HAP-1 (cell line): ENCODE results near the gene ANO8.

Experiments used
- DNase-seq, 2 experiments: peaks; one replicate each; pipeline ENCODE4 v3.0.0-alpha.2; 2016 to 2020; ENCODE audit warnings: low spot score in 2 of 2
- H3K27me3 ChIP-seq: fragments of 250-450 bp; sonication (Bioruptor Pico); 2 replicates; pipeline ENCODE4 v1.5.1; 2020; ENCODE audit warnings: low read depth, mild to moderate bottlenecking, moderate library complexity
- H3K36me3 ChIP-seq: fragments of 250-450 bp; sonication (Bioruptor Pico); replicated peaks from 2 replicates; pipeline ENCODE4 v1.5.1; 2020; ENCODE audit warnings: mild to moderate bottlenecking
- H3K4me1 ChIP-seq: fragments of 250-450 bp; sonication (Bioruptor Pico); 2 replicates; pipeline ENCODE4 v1.5.1; 2020; ENCODE audit warnings: mild to moderate bottlenecking
- H3K4me3 ChIP-seq: fragments of 250-450 bp; sonication (Bioruptor Pico); 2 replicates; pipeline ENCODE4 v1.5.1; 2020; ENCODE audit warnings: mild to moderate bottlenecking, moderate library complexity
- H3K9me3 ChIP-seq: fragments of 250-450 bp; sonication (Bioruptor Pico); 2 replicates; pipeline ENCODE4 v1.5.1; 2020; ENCODE audit warnings: mild to moderate bottlenecking, moderate library complexity
- in situ Hi-C: fragments of 300-500 bp; cut with MboI; formaldehyde crosslinking; loops from 3 replicates; pipeline ENCODE4 v1.14.3; 2020; ENCODE audit warnings: low sequenced_read_pairs, inconsistent platforms, mixed read lengths

ANO8 gene

DNA sequence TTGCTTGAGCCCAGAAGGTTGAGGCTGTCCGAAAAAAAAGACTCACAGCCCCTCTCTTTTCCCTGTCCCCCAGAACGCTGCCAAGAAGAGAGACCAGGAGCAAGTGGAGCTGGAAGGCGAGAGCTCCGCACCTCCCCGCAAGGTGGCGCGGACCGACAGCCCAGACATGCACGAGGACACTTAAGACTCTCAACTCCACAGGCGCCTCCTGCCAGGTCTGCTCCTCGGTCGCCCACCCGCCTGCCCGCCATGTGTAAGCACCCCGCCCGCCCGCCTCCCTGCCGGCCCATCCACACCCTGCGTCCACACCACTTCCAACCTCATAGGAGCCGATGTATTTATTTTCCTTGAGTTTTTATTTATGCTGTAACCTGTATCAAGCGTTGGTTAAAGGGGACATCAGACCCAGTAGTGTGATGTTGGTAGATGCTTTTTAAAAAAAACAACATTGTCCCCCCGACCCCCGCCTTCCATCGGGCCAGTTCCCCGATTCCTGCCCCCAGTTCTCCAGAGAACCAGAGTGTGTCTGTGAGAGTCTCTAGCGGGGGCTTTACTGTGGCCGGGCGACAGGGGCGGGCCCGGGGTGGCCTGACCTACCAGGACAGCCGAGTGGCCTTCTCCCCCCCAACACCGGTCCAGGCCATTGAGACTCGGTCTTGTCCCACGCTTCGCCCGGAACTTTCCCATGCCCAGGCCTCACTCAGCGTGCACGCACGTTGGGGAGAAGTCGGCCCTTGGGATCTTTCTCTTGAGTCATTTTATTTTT lies 15.0 kb downstream of the ANO8 start:
- Histone ChIP-seq H3K9me3 (no peaks in the 10 kb centered on the region), H3K4me1 (no peaks in the 10 kb centered on the region), H3K4me3 (no peak overlapping the region), H3K36me3 (peaks cover 24% of the 10 kb centered on the region), H3K27me3 (no peaks in the 10 kb centered on the region)
- in situ Hi-C loops = no loop called here
- no peak for DNase-seq

DNA sequence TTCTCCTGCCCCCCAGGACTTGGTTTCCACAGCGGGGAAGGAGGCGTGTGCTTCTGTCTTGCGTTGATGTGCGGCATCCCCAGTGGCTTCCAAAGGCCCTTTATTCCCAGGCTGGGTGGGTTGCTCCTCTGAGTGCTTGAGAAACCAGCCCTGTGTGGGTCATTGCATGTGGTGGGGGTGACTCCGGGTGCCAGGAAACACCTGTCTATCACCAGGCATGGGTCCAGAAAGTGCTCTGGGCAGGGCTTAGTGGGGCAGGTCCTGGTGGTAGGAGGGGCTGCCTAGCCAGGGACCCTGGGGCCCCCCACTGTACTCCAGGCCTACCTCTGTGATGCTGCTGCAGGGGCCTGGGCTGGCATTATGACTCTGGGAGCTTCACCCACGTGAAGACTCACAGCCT lies 15.7 kb downstream of the ANO8 start:
- Histone ChIP-seq H3K4me1 (no peaks in the 10 kb centered on the region), H3K9me3 (no peaks in the 10 kb centered on the region), H3K27me3 (no peaks in the 10 kb centered on the region), H3K36me3 (peaks cover 30% of the 10 kb centered on the region), H3K4me3 (no peak overlapping the region)
- in situ Hi-C loops = no loop called here
- DNase-seq = no peak

GRCh38 chr19:17314007-17314593 lies 20.6 kb downstream of the ANO8 start:
- H3K36me3 ChIP-seq = peaks cover 16% of the 10 kb centered on the region
- H3K9me3 ChIP-seq = no peaks in the 10 kb centered on the region
- peaks cover 7% of the 10 kb centered on the region for H3K4me1 ChIP-seq
- in situ Hi-C loops = no loop called here
- H3K27me3 ChIP-seq = no peaks in the 10 kb centered on the region
- no peak for DNase-seq
- H3K4me3 ChIP-seq = no peak overlapping the region

DNA sequence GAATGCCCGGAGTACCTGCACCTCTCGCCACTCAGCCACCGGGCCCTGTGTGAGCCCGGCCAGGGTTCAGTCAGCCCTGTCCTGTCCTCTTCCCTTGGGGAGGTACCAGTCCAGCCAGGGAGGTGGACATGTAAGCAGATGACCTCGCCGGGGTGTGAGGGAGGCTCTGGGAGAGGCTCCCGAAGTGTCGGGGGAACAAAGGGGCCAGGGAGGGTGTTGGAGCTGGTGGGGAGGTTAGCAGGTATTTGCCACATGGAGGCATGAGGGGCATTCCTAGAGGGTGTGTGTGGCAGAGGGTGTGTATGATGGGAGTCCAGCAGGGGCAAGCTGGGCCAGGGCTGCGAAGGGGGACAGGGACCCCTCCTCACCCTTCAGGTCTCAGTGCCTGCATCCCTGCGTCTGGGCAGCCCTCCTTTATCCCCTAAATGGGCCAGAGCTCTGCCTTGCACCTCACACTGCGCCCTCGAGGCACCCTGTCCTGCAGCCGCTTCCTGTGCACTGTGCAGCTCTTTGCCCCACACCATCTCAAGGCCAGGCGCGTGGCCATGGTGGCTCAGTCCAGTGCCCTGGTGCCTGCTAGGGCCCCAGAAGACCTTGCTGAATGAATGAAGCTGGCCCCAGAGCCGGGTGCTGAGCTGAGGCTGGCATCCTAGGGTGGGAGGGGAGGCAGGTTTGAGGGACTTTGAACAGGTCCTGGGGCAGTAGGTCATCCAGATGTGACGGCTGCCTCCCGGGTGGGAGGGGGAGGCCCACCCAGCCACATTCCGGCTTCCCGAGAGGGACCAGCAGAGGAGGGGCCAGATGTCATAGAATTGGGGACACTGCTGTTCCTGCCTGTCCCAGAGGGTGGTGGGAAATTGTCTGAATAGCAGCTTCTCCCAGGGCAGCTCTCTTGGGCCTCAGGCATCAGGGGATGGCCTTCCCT lies 22.2 kb downstream of the ANO8 start:
- H3K36me3 ChIP-seq = peaks cover 16% of the 10 kb centered on the region
- no peaks in the 10 kb centered on the region for H3K27me3 ChIP-seq
- H3K4me3 ChIP-seq = no peak overlapping the region
- no peak for DNase-seq
- no peaks in the 10 kb centered on the region for H3K9me3 ChIP-seq
- in situ Hi-C loops = no loop called here
- H3K4me1 ChIP-seq = peaks cover 7% of the 10 kb centered on the region

- no peaks in the 10 kb centered on the region for H3K27me3 ChIP-seq
- in situ Hi-C loops = no loop called here
- peaks cover 16% of the 10 kb centered on the region for H3K36me3 ChIP-seq
- peaks cover 7% of the 10 kb centered on the region for H3K4me1 ChIP-seq
- H3K9me3 ChIP-seq = no peaks in the 10 kb centered on the region
- DNase-seq = no peak
- H3K4me3 ChIP-seq = no peak overlapping the region
These were observed 23.0 kb downstream of the ANO8 start for GRCh38 chr19:17311455-17312188.

DNA sequence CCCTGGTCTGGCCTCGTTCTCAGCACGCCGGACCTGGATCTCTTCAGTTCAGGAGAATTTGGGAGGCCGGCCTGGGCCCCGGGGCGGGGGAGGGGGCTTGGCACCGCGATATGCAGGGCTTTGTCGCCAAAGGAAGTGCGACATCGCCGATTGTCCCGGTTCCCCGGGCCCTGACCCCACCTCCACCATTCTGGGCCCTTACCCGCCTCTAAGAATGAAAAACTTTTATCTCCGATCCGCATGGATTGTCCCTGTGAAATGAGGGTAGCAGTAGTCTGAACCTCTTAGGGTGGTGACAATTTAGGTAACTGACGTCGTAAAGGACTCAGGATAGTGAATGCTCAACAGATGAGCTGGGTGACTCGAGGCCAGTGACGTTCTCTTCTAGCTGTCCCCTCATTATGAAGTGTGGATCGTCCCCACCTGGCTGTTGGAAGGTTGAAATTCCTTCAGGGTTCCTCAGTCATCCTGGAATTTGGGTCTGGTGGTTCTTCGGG lies 24.6 kb downstream of the ANO8 start:
- Histone ChIP-seq H3K4me1 (peaks cover 7% of the 10 kb centered on the region), H3K27me3 (no peaks in the 10 kb centered on the region), H3K4me3 (peak overlapping the region; percentile 90), H3K36me3 (peaks cover 8% of the 10 kb centered on the region), H3K9me3 (no peaks in the 10 kb centered on the region)
- in situ Hi-C loops = no loop called here
- DNase-seq = no peak

GRCh38 chr19:17309198-17309964 lies 25.3 kb downstream of the ANO8 start, which contains the start of gene DDA1:
TSS of gene DDA1 (plus strand) at chr19:17309563. CDS start at chr19:17309655, 92 bp downstream.
- in situ Hi-C loops = no loop called here
- H3K4me1 ChIP-seq = peaks cover 7% of the 10 kb centered on the region

GRCh38 chr19:17307876-17308377 lies 26.7 kb downstream of the ANO8 start:
- H3K4me1 ChIP-seq = peaks cover 11% of the 10 kb centered on the region
- in situ Hi-C loops = no loop called here
- no peaks in the 10 kb centered on the region; the same call in 1 of the 2 replicates for H3K36me3 ChIP-seq
- no peaks in the 10 kb centered on the region for H3K27me3 ChIP-seq
- no peak overlapping the region for H3K4me3 ChIP-seq
- DNase-seq = no peak
- no peaks in the 10 kb centered on the region for H3K9me3 ChIP-seq

More at GRCh38 chr19:17309198-17309964, 25.3 kb downstream of the ANO8 start, which contains the start of gene DDA1:
- H3K9me3 ChIP-seq = no peaks in the 10 kb centered on the region
- H3K36me3 ChIP-seq = peaks cover 4% of the 10 kb centered on the region
- H3K27me3 ChIP-seq = no peaks in the 10 kb centered on the region
- peak; percentile 100 for DNase-seq
- H3K4me3 ChIP-seq = peak within 1 kb of the TSS; percentile 90

DNA sequence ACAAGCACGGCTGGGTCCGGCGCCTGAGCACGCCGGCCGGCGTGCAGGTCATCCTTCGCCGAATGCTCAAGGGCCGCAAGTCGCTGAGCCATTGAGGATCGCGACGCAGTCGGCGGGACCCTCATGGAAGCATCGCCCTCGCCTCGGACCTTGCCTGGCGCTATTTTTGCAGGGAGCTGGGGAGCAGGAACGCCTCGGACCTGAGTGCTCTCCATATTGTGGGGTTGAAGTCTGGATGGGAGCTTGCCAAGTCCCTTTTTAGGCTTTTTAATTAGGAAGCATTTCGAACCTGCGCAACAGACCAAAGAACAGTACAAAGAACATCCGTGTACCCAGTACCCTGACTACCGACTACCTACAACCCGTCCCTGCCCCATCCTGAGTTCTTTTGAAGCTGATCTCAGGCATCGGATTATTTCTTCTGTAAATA lies 28.4 kb downstream of the ANO8 start:
- H3K27me3 ChIP-seq = no peaks in the 10 kb centered on the region
- H3K4me1 ChIP-seq = peaks cover 11% of the 10 kb centered on the region
- H3K4me3 ChIP-seq = peak overlapping the region; percentile 79
- no peaks in the 10 kb centered on the region for H3K9me3 ChIP-seq
- in situ Hi-C loops = no loop called here
- DNase-seq = no peak
- no peaks in the 10 kb centered on the region for H3K36me3 ChIP-seq

DNA sequence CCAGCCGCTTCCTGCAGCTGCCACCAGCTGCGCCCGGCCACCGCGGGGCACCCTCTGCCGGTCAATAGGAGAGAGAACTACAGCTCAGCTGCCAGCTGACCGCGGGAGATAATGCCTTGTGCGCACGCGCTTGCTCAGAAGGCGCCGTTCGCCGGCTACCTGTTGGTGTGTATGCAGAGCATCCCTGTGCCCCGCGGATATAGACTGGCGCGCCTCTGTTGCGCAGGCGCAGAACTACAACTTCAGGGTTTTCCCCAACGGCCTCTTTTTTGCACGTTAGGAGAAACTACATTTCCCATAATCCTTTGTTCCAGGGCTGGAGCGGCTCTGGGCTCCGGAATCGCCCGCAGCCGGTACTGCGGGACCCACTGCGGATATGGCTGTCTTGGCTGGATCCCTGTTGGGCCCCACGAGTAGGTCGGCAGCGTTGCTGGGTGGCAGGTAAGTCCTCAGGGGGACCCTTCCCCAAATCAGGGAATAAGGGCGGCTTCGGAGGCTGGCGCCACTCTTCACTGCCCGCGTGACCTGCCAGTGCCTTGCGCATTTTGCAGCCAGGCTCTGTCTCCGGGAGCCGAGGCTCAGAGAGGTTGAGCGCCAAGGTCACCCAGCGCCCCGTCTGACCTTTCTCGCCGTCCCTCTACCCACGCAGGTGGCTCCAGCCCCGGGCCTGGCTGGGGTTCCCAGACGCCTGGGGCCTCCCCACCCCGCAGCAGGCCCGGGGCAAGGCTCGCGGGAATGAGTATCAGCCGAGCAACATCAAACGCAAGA lies 29.0 kb downstream of the ANO8 start, which contains the start of gene MRPL34:
TSS of gene MRPL34 (plus strand) at position 356 of the 768 bp plus-strand sequence. CDS start at position 377, 21 bp downstream.
- Histone ChIP-seq H3K9me3 (no peaks in the 10 kb centered on the region), H3K27me3 (no peaks in the 10 kb centered on the region)

DNA sequence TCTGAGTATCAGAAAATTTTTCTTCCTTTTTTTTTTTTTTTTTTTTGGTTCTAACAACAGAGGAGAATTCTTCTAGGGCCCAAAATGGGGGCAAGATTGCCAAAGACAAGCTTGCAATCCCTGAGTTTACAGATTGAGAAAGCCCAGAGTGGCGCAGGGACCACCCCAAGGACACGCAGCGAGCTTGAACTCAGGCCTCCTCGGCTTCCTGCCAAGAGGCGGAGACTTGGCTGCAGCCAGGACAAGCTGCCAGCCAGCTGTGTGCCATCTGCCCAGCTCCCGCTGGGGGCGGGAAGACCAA lies 29.5 kb downstream of the ANO8 start:
- Histone ChIP-seq H3K9me3 (no peaks in the 10 kb centered on the region), H3K27me3 (no peaks in the 10 kb centered on the region), H3K4me1 (peaks cover 5% of the 10 kb centered on the region), H3K4me3 (peak overlapping the region; percentile 3), H3K36me3 (no peaks in the 10 kb centered on the region; the same call in 1 of the 2 replicates)
- in situ Hi-C loops = no loop called here
- DNase-seq = no peak

More for the DNA sequence above, 29.0 kb downstream of the ANO8 start, which contains the start of gene MRPL34:
- peaks cover 10% of the 10 kb centered on the region for H3K4me1 ChIP-seq
- H3K36me3 ChIP-seq = no peaks in the 10 kb centered on the region; the same call in 1 of the 2 replicates
- peak within 1 kb of the TSS; percentile 79 for H3K4me3 ChIP-seq
- in situ Hi-C loops = no loop called here
- peak; percentile 98 to 99 for DNase-seq
